ENCODE measurements around the gene KHK. TPM values are rescaled to one million over a fixed set of nuclear protein-coding genes. Genes with fewer than 3 reads are reported as not detected.

KHK gene
- polyA plus RNA-seq, 2 of the 4 experiments (the other 2 are of a cell fraction), result 4.2 to 7.6 TPM

DNA sequence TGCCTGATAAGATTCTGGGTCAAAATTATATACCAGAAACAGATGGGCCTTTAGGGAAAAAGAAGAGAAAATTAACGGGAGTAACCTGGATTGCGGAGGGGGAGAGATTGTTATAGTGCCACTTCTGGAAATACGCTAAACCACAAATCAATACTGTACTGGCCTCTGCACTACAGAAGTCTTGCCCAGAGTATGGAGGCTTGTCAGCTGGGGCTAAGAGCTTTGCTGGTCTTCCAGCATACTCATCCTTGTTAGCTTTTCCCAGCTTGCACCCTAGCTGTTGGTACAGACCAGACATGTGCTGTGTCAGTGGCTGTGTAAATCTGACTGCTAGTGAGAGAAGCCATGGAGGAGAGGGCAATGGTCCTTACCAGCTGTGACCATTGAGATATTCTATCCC, 26.2 kb upstream of the KHK start:
- H3K4me3 ChIP-seq, result no peak overlapping the region
- H3K9me3 ChIP-seq, result no peaks in the 10 kb centered on the region
- no peak for ATAC-seq
- H3K4me1 ChIP-seq, result peaks cover 5% of the 10 kb centered on the region; the same call in 1 of the 3 replicates
- H3K27ac ChIP-seq, result no peak overlapping the region
- DNase-seq (ENCODE audit: low read depth in 1 of 2, low spot score in 1 of 2), result no peak
- TF ChIP-seq FOSB (CRISPR knock-in tag; IDR thresholded peaks at IDR 0.05) (no peak), EHMT2 (IDR thresholded peaks at IDR 0.05; ENCODE audit: low read depth) (no peak), RNF2 (IDR thresholded peaks at IDR 0.05; ENCODE audit: borderline replicate concordance, low read depth) (no peak), CEBPB (IDR thresholded peaks at IDR 0.05) (no peak), TP53 (CRISPR knock-in tag; IDR thresholded peaks at IDR 0.05) (no peak), MYC (IDR thresholded peaks at IDR 0.05; ENCODE audit: borderline replicate concordance, low read length) (no peak), RFX5 (IDR thresholded peaks at IDR 0.05) (no peak), PHF8 (IDR thresholded peaks at IDR 0.05; ENCODE audit: borderline replicate concordance, low read depth) (no peak), MAX (IDR thresholded peaks at IDR 0.05) (no peak), EP300 (IDR thresholded peaks at IDR 0.05) (no peak)
- TF ChIP-seq, protein P1, sequence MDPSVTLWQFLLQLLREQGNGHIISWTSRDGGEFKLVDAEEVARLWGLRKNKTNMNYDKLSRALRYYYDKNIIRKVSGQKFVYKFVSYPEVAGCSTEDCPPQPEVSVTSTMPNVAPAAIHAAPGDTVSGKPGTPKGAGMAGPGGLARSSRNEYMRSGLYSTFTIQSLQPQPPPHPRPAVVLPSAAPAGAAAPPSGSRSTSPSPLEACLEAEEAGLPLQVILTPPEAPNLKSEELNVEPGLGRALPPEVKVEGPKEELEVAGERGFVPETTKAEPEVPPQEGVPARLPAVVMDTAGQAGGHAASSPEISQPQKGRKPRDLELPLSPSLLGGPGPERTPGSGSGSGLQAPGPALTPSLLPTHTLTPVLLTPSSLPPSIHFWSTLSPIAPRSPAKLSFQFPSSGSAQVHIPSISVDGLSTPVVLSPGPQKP (IDR thresholded peaks at IDR 0.05; ENCODE audit: low read depth, low read length), result no peak
- FAIRE-seq, result no peak
- no peak overlapping the region for H3K4me2 ChIP-seq
- POLR2A ChIA-PET, result interaction anchor here (4.7 to 5.5 kb wide), 2 partner anchors 9 to 11 kb away, joined by 35 to 37 read pairs; partner anchors contain the start of genes AGBL5 and OST4
- WGBS (ENCODE audit: missing lambda C conversion rate), result 83% methylated on average over 3 of the region's 3 CpGs
- CTCF ChIA-PET, result interaction anchor here (0.8 to 18.7 kb wide), 5 partner anchors 9 to 109 kb away, joined by 3 to 253 read pairs (median 6); partner anchors contain the start of genes AGBL5, EMILIN1, KHK and OST4

GRCh38 chr2:27065128-27065527, 21.4 kb upstream of the KHK start:
- POLR2A ChIA-PET, result interaction anchor here (1.6 to 4.5 kb wide), 2 partner anchors 15 to 16 kb away, joined by 3 to 23 read pairs; partner anchors contain the start of gene AGBL5

More at GRCh38 chr2:27065128-27065527, 21.4 kb upstream of the KHK start:
- WGBS (ENCODE audit: missing lambda C conversion rate), result 82% methylated on average over 3 of the region's 3 CpGs
- no peaks in the 10 kb centered on the region for H3K9me3 ChIP-seq
- peaks cover 13% of the 10 kb centered on the region for H3K4me1 ChIP-seq
- DNase-seq (ENCODE audit: low read depth in 1 of 2, low spot score in 1 of 2) (no peak), FAIRE-seq (no peak), ATAC-seq (no peak)
- no peak overlapping the region for H3K4me3 ChIP-seq
- TF ChIP-seq SMC3 (IDR thresholded peaks at IDR 0.05) (no peak), POLR2A (IDR thresholded peaks at IDR 0.05; ENCODE audit: low read length) (no peak), CEBPB (IDR thresholded peaks at IDR 0.05) (no peak), EHMT2 (IDR thresholded peaks at IDR 0.05; ENCODE audit: low read depth) (no peak), PHF8 (IDR thresholded peaks at IDR 0.05; ENCODE audit: borderline replicate concordance, low read depth) (no peak), RCOR1 (IDR thresholded peaks at IDR 0.05; ENCODE audit: low read depth, low read length) (no peak), CTCF (IDR thresholded peaks at IDR 0.05) (no peak), HOXA7 (CRISPR knock-in tag; IDR thresholded peaks at IDR 0.05) (no peak), HDAC2 (IDR thresholded peaks at IDR 0.05) (no peak), REST (IDR thresholded peaks at IDR 0.05) (no peak), ZFP36 (IDR thresholded peaks at IDR 0.05; ENCODE audit: borderline replicate concordance, partially characterized antibody) (no peak), EHF (CRISPR knock-in tag; IDR thresholded peaks at IDR 0.05) (no peak)
- TF ChIP-seq, protein P2, sequence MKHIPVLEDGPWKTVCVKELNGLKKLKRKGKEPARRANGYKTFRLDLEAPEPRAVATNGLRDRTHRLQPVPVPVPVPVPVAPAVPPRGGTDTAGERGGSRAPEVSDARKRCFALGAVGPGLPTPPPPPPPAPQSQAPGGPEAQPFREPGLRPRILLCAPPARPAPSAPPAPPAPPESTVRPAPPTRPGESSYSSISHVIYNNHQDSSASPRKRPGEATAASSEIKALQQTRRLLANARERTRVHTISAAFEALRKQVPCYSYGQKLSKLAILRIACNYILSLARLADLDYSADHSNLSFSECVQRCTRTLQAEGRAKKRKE (CRISPR knock-in tag; IDR thresholded peaks at IDR 0.05; ENCODE audit: low read depth), result no peak
- H3K27ac ChIP-seq, result no peak overlapping the region
- no peak overlapping the region for H3K4me2 ChIP-seq
- CTCF ChIA-PET, result interaction anchor here (0.6 to 18.7 kb wide), 6 partner anchors 10 to 215 kb away, joined by 3 to 253 read pairs (median 4); partner anchors contain the start of genes AGBL5, EMILIN1 and KHK

Measured in A549 (cell line).